Esophagus (tissue), 2 donors: Measurements from ENCODE around the gene UBA52. TPM values are rescaled to one million over a fixed set of nuclear protein-coding genes. Genes with fewer than 3 reads are reported as not detected.
A peak's percentile ranks its signal among the peaks of the same experiment; 100 is the strongest.

ENCODE experiments used
- H3K27ac ChIP-seq, 2 donors: one replicate each; pipeline ENCODE4 v1.5.1; 2013; ENCODE audit warnings: low read depth in 2 of 2, mild to moderate bottlenecking in 2 of 2, inconsistent platforms in 1 of 2, low read length in 1 of 2, moderate library complexity in 1 of 2
- H3K27me3 ChIP-seq, 2 donors: one replicate each; pipeline ENCODE4 v1.6.1; 2013; ENCODE audit warnings: low read length in 2 of 2, control low read depth in 1 of 2, mild to moderate bottlenecking in 1 of 2; ENCODE audit not compliant: insufficient read depth in 2 of 2, control insufficient read depth in 1 of 2
- H3K36me3 ChIP-seq, 2 donors: one replicate each; pipeline ENCODE4 v1.6.1; 2013; ENCODE audit warnings: low read length in 1 of 2; ENCODE audit not compliant: control insufficient read depth in 2 of 2, insufficient read depth in 2 of 2
- H3K4me1 ChIP-seq, 2 donors: one replicate each; pipeline ENCODE4 v1.6.1; 2013; ENCODE audit warnings: low read length in 1 of 2; ENCODE audit not compliant: control insufficient read depth in 2 of 2, insufficient read depth in 2 of 2
- H3K4me3 ChIP-seq, 2 donors: one replicate each; pipeline ENCODE4 v1.5.1; 2013; ENCODE audit warnings: low read length in 2 of 2, mild to moderate bottlenecking in 2 of 2, low read depth in 1 of 2, moderate library complexity in 1 of 2
- H3K9me3 ChIP-seq, 2 donors: one replicate each; pipeline ENCODE4 v1.6.1; 2013; ENCODE audit warnings: mild to moderate bottlenecking in 2 of 2, low read depth in 1 of 2, low read length in 1 of 2, moderate library complexity in 1 of 2; ENCODE audit not compliant: control insufficient read depth in 2 of 2, insufficient read depth in 1 of 2
- WGBS, 2 donors: extraction: QIAGEN DNeasy Blood & Tissue Kit; methylation state at CpG; one replicate each; pipeline ENCODE4 v1.1.7; 2013; 5-methylcytosine and 5-hydroxymethylcytosine counted together
- polyA plus RNA-seq, 2 donors: library from polyadenylated mRNA; stranded (reverse); fragments of 200-250 nt; gene quantifications; one replicate each; pipeline ENCODE4 v1.2.3, GENCODE V29; 2013
- donor health status: healthy with polysubstance abuse.
- donor health status: Bipolar disorder and iron deficiency.

Gene UBA52
- polyA plus RNA-seq, 2 donors: 709 to 1,325 TPM

GRCh38 chr19:18574691-18575291 is 3.1 kb downstream of the UBA52 start:
- H3K4me3 ChIP-seq: no peak overlapping the region
- WGBS, 2 donors: 92 to 94% methylated on average over 18 of the region's 18 CpGs
- H3K27me3 ChIP-seq: no peaks in the 10 kb centered on the region
- H3K27ac ChIP-seq: no peak overlapping the region
- peaks cover 17 to 28% of the 10 kb centered on the region in 2 donors for H3K36me3 ChIP-seq
- H3K9me3 ChIP-seq: peaks cover 0 to 4% of the 10 kb centered on the region in 2 donors
- peaks cover 3 to 9% of the 10 kb centered on the region in 2 donors for H3K4me1 ChIP-seq

GRCh38 chr19:18576383-18576782 is 4.7 kb downstream of the UBA52 start:
- Histone ChIP-seq H3K36me3 (peaks cover 17 to 28% of the 10 kb centered on the region in 2 donors), H3K27ac (no peak overlapping the region), H3K27me3 (no peaks in the 10 kb centered on the region), H3K4me1 (peaks cover 3 to 9% of the 10 kb centered on the region in 2 donors), H3K4me3 (no peak overlapping the region), H3K9me3 (peaks cover 0 to 4% of the 10 kb centered on the region in 2 donors)
- WGBS, 2 donors: 83 to 96% methylated on average over 8 of the region's 8 CpGs

- no peak overlapping the region for H3K27ac ChIP-seq
- peaks cover 17 to 28% of the 10 kb centered on the region in 2 donors for H3K36me3 ChIP-seq
- H3K4me1 ChIP-seq: peaks cover 3 to 9% of the 10 kb centered on the region in 2 donors
- H3K9me3 ChIP-seq: peaks cover 0 to 4% of the 10 kb centered on the region in 2 donors
- no peaks in the 10 kb centered on the region for H3K27me3 ChIP-seq
- 86 to 87% methylated on average over 21 of the region's 21 CpGs for WGBS, 2 donors
- no peak overlapping the region for H3K4me3 ChIP-seq
Measured at GRCh38 chr19:18577365-18577914, 5.8 kb downstream of the UBA52 start.

GRCh38 chr19:18580311-18580710 is 8.7 kb downstream of the UBA52 start:
- Histone ChIP-seq H3K4me3 (no peak overlapping the region), H3K27ac (no peak overlapping the region), H3K36me3 (peaks cover 8 to 12% of the 10 kb centered on the region in 2 donors), H3K4me1 (no peaks in the 10 kb centered on the region), H3K9me3 (no peaks in the 10 kb centered on the region), H3K27me3 (no peaks in the 10 kb centered on the region)
- WGBS, 2 donors: 65 to 74% methylated on average over 7 of the region's 7 CpGs

- Histone ChIP-seq H3K36me3 (peaks cover 0 to 5% of the 10 kb centered on the region in 2 donors), H3K9me3 (peaks cover 0 to 4% of the 10 kb centered on the region in 2 donors), H3K27me3 (no peaks in the 10 kb centered on the region), H3K4me1 (peaks cover 6 to 9% of the 10 kb centered on the region in 2 donors), H3K4me3 (no peak overlapping the region), H3K27ac (no peak overlapping the region)
- 60 to 64% methylated on average over 2 of the region's 2 CpGs for WGBS, 2 donors
Measured at GRCh38 chr19:18586306-18586705, 14.6 kb downstream of the UBA52 start.

GRCh38 chr19:18587561-18587960 is 15.9 kb downstream of the UBA52 start:
- WGBS, 2 donors: 92 to 93% methylated on average over 12 of the region's 12 CpGs
- Histone ChIP-seq H3K4me1 (peaks cover 6 to 9% of the 10 kb centered on the region in 2 donors), H3K27me3 (no peaks in the 10 kb centered on the region), H3K27ac (no peak overlapping the region), H3K36me3 (peaks cover 0 to 5% of the 10 kb centered on the region in 2 donors), H3K4me3 (no peak overlapping the region), H3K9me3 (peaks cover 0 to 4% of the 10 kb centered on the region in 2 donors)

GRCh38 chr19:18587962-18588610 is 16.4 kb downstream of the UBA52 start:
- peak overlapping the region; percentile 88 to 93 for H3K27ac ChIP-seq
- peak overlapping the region; percentile 78 to 85 for H3K4me3 ChIP-seq
- no peaks in the 10 kb centered on the region for H3K27me3 ChIP-seq
- peaks cover 0 to 5% of the 10 kb centered on the region in 2 donors for H3K36me3 ChIP-seq
- peaks cover 0 to 4% of the 10 kb centered on the region in 2 donors for H3K9me3 ChIP-seq
- peaks cover 6 to 9% of the 10 kb centered on the region in 2 donors for H3K4me1 ChIP-seq
- 34% methylated on average over 16 of the region's 16 CpGs for WGBS, 2 donors

GRCh38 chr19:18588611-18589379 is 17.1 kb downstream of the UBA52 start, which contains the start of gene REX1BD:
Gene REX1BD (plus strand): TSS chr19:18588798. CDS start chr19:18588802, 4 bp downstream.
- 1% methylated on average over 65 to 72 of the region's 72 CpGs for WGBS, 2 donors
- Histone ChIP-seq H3K4me3 (peak within 1 kb of the TSS; percentile 78 to 85), H3K4me1 (peaks cover 6 to 9% of the 10 kb centered on the region in 2 donors), H3K27me3 (no peaks in the 10 kb centered on the region), H3K9me3 (peaks cover 0 to 4% of the 10 kb centered on the region in 2 donors), H3K27ac (peak within 1 kb of the TSS; percentile 88 to 93), H3K36me3 (peaks cover 0 to 5% of the 10 kb centered on the region in 2 donors)
